CD14-positive monocyte (primary cell): Measurements from ENCODE around the gene DCLK1. TPM values are rescaled to one million over a fixed set of nuclear protein-coding genes. Genes with fewer than 3 reads are reported as not detected.

Experiments used
- DNase-seq, 3 donors: peaks; one replicate each; pipeline ENCODE4 v3.0.0-alpha.2; 2011 to 2022
- H2AFZ ChIP-seq: 2 replicates; pipeline ENCODE4 v1.6.0; 2012; ENCODE audit warnings: mild to moderate bottlenecking, low read depth, low read length, inconsistent platforms; ENCODE audit not compliant: insufficient read depth, poor library complexity, severe bottlenecking
- H3K27ac ChIP-seq, 2 donors: 1 replicate in 1 of 2; 2 replicates in 1 of 2; pipeline ENCODE4 v1.5.1; 2012 to 2013; ENCODE audit warnings: low read length in 2 of 2, control low read depth in 1 of 2, inconsistent platforms in 1 of 2, low read depth in 1 of 2, mild to moderate bottlenecking in 1 of 2
- H3K27me3 ChIP-seq, 2 donors: one replicate each; pipeline versions ENCODE4 v1.6.0 to v1.6.1; 2011 to 2013; ENCODE audit warnings: low read length in 2 of 2; ENCODE audit not compliant: control insufficient read depth in 2 of 2, insufficient read depth in 2 of 2
- H3K36me3 ChIP-seq, 2 donors: replicated peaks in 1 of 2; 1 replicate in 1 of 2; 2 replicates in 1 of 2; pipeline versions ENCODE4 v1.5.1 to v1.6.1; 2012 to 2013; ENCODE audit warnings: low read length in 2 of 2, control low read depth in 1 of 2, inconsistent platforms in 1 of 2, mild to moderate bottlenecking in 1 of 2; ENCODE audit not compliant: insufficient read depth in 2 of 2, control insufficient read depth in 1 of 2
- H3K4me1 ChIP-seq, 2 donors: 1 replicate in 1 of 2; 2 replicates in 1 of 2; pipeline versions ENCODE4 v1.5.1 to v1.6.1; 2012 to 2013; ENCODE audit warnings: low read length in 2 of 2, control low read depth in 1 of 2, inconsistent platforms in 1 of 2, mild to moderate bottlenecking in 1 of 2, moderate library complexity in 1 of 2; ENCODE audit not compliant: insufficient read depth in 2 of 2, control insufficient read depth in 1 of 2
- H3K4me2 ChIP-seq: replicated peaks from 2 replicates; pipeline ENCODE3; 2012; ENCODE audit warnings: low read length, moderate library complexity, mild to moderate bottlenecking; ENCODE audit not compliant: poor library complexity, severe bottlenecking; ENCODE audit errors: extremely low read depth
- H3K4me3 ChIP-seq, 3 experiments: fragments of 200-600 bp in 1 of 3; sonication (generic) in 1 of 3; replicated peaks in 1 of 3; 1 replicate in 2 of 3; 2 replicates in 1 of 3; pipeline ENCODE4 v1.5.1; 2011 to 2013; ENCODE audit warnings: low read length in 3 of 3, mild to moderate bottlenecking in 3 of 3, control low read depth in 2 of 3, low read depth in 2 of 3, inconsistent platforms in 1 of 3, moderate library complexity in 1 of 3
- H3K79me2 ChIP-seq: 2 replicates; pipeline ENCODE4 v1.6.0; 2012; ENCODE audit warnings: mild to moderate bottlenecking, control low read depth, inconsistent platforms, low read length, moderate library complexity; ENCODE audit not compliant: insufficient read depth
- H3K9ac ChIP-seq: 2 replicates; pipeline ENCODE4 v1.6.0; 2017; ENCODE audit warnings: low read length, mild to moderate bottlenecking; ENCODE audit not compliant: insufficient read depth, poor library complexity, severe bottlenecking
- H3K9me3 ChIP-seq, 2 donors: replicated peaks in 1 of 2; 1 replicate in 1 of 2; 2 replicates in 1 of 2; pipeline versions ENCODE4 v1.5.1 to v1.6.1; 2012 to 2013; ENCODE audit warnings: low read length in 2 of 2, control low read depth in 1 of 2; ENCODE audit not compliant: control insufficient read depth in 1 of 2, insufficient read depth in 1 of 2
- H4K20me1 ChIP-seq: 2 replicates; pipeline ENCODE4 v1.6.0; 2012; ENCODE audit warnings: mild to moderate bottlenecking, low read length, control low read depth, moderate library complexity; ENCODE audit not compliant: insufficient read depth
- H3K27ac Mint-ChIP-seq, 7 donors: one replicate each; pipeline ENCODE4 v1.8.0; 2020; ENCODE audit warnings: mild to moderate bottlenecking in 7 of 7, mixed read lengths in 7 of 7, moderate library complexity in 6 of 7, inconsistent platforms in 2 of 7
- H3K27me3 Mint-ChIP-seq, 3 donors: one replicate each; pipeline ENCODE4 v1.8.0; 2021 to 2022; ENCODE audit warnings: low read depth in 3 of 3, mild to moderate bottlenecking in 3 of 3, mixed read lengths in 3 of 3, moderate library complexity in 3 of 3, inconsistent platforms in 1 of 3
- H3K36me3 Mint-ChIP-seq, 2 donors: one replicate each; pipeline ENCODE4 v1.8.0; 2020; ENCODE audit warnings: mixed read lengths in 2 of 2, inconsistent platforms in 1 of 2, mild to moderate bottlenecking in 1 of 2
- H3K4me1 Mint-ChIP-seq: one replicate; pipeline ENCODE4 v1.8.0; 2020; ENCODE audit warnings: mild to moderate bottlenecking, mixed read lengths
- H3K4me3 Mint-ChIP-seq, 2 donors: one replicate each; pipeline ENCODE4 v1.8.0; 2020; ENCODE audit warnings: mild to moderate bottlenecking in 2 of 2, mixed read lengths in 2 of 2, moderate library complexity in 1 of 2
- H3K9me3 Mint-ChIP-seq, 7 donors: one replicate each; pipeline ENCODE4 v1.8.0; 2020 to 2022; ENCODE audit warnings: mixed read lengths in 7 of 7, mild to moderate bottlenecking in 6 of 7, moderate library complexity in 6 of 7, inconsistent platforms in 2 of 7
- WGBS: methylation state at CpG from one replicate; pipeline ENCODE4 v1.1.5; 2013; ENCODE audit warnings: missing lambda C conversion rate; ENCODE audit not compliant: insufficient coverage; 5-methylcytosine and 5-hydroxymethylcytosine counted together
- intact Hi-C, 2 donors: fragments of 100-400 bp; cut with micrococcal nuclease; formaldehyde crosslinking; loops; one replicate each; pipeline versions ENCODE4 v1.15.0 to v1.15.1; 2023
- polyA plus RNA-seq, 3 donors: library from polyadenylated mRNA; depleted of rRNA in 1 of 3; unstranded in 2 of 3; stranded (reverse) in 1 of 3; fragments of 300-500 nt in 2 of 3; fragments of >200 nt in 1 of 3; fragmentation: Illumina TruSeq in 2 of 3; gene quantifications; 1 replicate in 2 of 3; 2 replicates in 1 of 3; pipeline ENCODE4 v1.2.3, GENCODE V29; 2012 to 2021
- TF ChIP-seq, protein P1 (sequence below): fragments of 200-600 bp; IDR thresholded peaks from one replicate; pipeline ENCODE4 v1.8.0; 2022; ENCODE audit warnings: antibody characterized with exemption, mild to moderate bottlenecking

Gene DCLK1
- polyA plus RNA-seq, 3 donors: not detected

DNA sequence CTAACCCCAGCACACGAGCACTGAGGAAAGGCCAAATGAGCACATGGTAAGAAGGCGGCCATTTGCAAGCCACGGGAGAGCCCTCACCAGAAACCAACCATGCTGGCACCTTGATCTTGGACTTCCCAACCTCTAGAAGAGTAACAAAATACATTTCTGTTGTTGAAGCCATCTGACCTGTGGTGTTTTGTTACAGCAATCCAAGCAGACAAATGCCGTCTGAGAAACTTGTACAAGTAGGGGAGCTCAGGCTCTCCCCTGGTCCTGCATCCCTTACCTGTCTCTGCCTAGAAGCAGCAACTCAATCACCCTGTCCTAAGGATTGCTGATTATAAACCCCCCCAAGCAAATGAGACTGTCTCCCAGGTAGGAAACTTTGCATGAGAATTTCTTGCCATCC, 399.7 kb downstream of the DCLK1 start:
- no peak overlapping the region for H3K9ac ChIP-seq
- H2AFZ ChIP-seq: no peak overlapping the region
- H3K36me3 Mint-ChIP-seq: no peaks in the 10 kb centered on the region
- WGBS: no CpG with 5 or more reads among the region's 4 CpGs
- H3K27ac ChIP-seq: no peak overlapping the region
- intact Hi-C loops: no loop called here
- peaks cover 0 to 9% (median 0%) of the 10 kb centered on the region in 7 donors for H3K9me3 Mint-ChIP-seq
- no peak for DNase-seq
- no peak overlapping the region for H3K4me3 ChIP-seq
- H3K4me3 Mint-ChIP-seq: no peak overlapping the region
- no peaks in the 10 kb centered on the region for H4K20me1 ChIP-seq
- H3K27me3 Mint-ChIP-seq: no peaks in the 10 kb centered on the region
- no peaks in the 10 kb centered on the region for H3K36me3 ChIP-seq
- no peaks in the 10 kb centered on the region for H3K4me1 ChIP-seq
- H3K79me2 ChIP-seq: no peaks in the 10 kb centered on the region
- H3K27ac Mint-ChIP-seq: no peak overlapping the region
- H3K4me2 ChIP-seq: no peak overlapping the region
- H3K27me3 ChIP-seq: no peaks in the 10 kb centered on the region
- no peaks in the 10 kb centered on the region for H3K9me3 ChIP-seq
- TF ChIP-seq, protein P1, sequence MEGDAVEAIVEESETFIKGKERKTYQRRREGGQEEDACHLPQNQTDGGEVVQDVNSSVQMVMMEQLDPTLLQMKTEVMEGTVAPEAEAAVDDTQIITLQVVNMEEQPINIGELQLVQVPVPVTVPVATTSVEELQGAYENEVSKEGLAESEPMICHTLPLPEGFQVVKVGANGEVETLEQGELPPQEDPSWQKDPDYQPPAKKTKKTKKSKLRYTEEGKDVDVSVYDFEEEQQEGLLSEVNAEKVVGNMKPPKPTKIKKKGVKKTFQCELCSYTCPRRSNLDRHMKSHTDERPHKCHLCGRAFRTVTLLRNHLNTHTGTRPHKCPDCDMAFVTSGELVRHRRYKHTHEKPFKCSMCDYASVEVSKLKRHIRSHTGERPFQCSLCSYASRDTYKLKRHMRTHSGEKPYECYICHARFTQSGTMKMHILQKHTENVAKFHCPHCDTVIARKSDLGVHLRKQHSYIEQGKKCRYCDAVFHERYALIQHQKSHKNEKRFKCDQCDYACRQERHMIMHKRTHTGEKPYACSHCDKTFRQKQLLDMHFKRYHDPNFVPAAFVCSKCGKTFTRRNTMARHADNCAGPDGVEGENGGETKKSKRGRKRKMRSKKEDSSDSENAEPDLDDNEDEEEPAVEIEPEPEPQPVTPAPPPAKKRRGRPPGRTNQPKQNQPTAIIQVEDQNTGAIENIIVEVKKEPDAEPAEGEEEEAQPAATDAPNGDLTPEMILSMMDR: no peak
- peaks cover 2% of the 10 kb centered on the region for H3K4me1 Mint-ChIP-seq

DNA sequence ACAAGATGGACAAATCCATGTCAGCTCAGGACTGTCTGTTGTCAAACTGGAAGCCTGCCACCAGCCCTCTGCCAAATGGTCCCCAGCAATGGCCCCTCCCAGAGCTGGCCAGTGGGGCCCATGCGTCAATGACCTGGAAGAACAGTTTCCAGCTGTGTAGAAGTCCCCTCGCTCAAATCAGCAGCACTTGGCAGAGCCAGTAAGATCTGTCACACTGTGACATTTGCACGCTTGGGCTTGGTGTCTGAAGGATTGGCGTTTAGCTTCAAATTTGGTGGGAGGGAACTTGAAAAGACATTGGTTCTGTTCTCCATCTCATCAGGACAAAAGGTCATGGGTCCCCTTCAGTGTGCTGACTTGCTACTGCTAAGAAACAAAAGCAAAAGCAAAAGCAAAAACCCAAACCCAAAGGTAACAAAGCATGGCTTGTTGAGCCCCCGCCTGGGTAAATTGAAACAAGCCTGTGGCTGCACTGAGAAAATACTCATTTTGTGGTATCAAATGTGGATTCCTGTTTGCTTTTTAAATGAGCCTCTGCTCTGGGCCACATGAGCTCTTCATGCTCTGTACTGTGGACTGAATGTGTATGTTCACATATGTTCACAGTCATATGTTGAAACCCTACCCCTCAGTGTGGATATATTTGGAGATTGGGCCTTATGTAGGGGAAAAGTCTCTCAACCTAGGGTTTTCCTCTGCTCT, 401.1 kb downstream of the DCLK1 start:
- H3K79me2 ChIP-seq: no peaks in the 10 kb centered on the region
- no peaks in the 10 kb centered on the region for H3K27me3 ChIP-seq
- intact Hi-C loops: no loop called here
- no peak overlapping the region for H3K27ac Mint-ChIP-seq
- H2AFZ ChIP-seq: no peak overlapping the region
- TF ChIP-seq, protein P1: no peak
- H3K9me3 ChIP-seq: no peaks in the 10 kb centered on the region
- H3K4me2 ChIP-seq: no peak overlapping the region
- H3K4me3 ChIP-seq: no peak overlapping the region
- no peaks in the 10 kb centered on the region for H3K36me3 Mint-ChIP-seq
- H3K4me1 ChIP-seq: no peaks in the 10 kb centered on the region
- no peaks in the 10 kb centered on the region for H3K36me3 ChIP-seq
- no peak overlapping the region for H3K9ac ChIP-seq
- DNase-seq: no peak
- H3K9me3 Mint-ChIP-seq: peaks cover 0 to 5% (median 0%) of the 10 kb centered on the region in 7 donors
- H4K20me1 ChIP-seq: no peaks in the 10 kb centered on the region
- H3K4me1 Mint-ChIP-seq: peaks cover 2% of the 10 kb centered on the region
- no peak overlapping the region for H3K27ac ChIP-seq
- 87% methylated on average over 3 of the region's 5 CpGs for WGBS
- H3K4me3 Mint-ChIP-seq: no peak overlapping the region
- H3K27me3 Mint-ChIP-seq: no peaks in the 10 kb centered on the region
